NAMALWA (cell line): ENCODE measurements around the gene ARHGAP42.

Experiments
- DNase-seq: peaks from one replicate; pipeline ENCODE4 v3.0.0-alpha.2; 2015; ENCODE audit warnings: low spot score

ARHGAP42 gene

GRCh38 chr11:100832829-100833228 lies 145.7 kb downstream of the ARHGAP42 start:
- DNase-seq: no peak

- no peak for DNase-seq
Measured at GRCh38 chr11:100833276-100833675, 146.2 kb downstream of the ARHGAP42 start.

- no peak for DNase-seq
Measured at GRCh38 chr11:100835854-100836253, 148.8 kb downstream of the ARHGAP42 start.

GRCh38 chr11:100837311-100837710 lies 150.2 kb downstream of the ARHGAP42 start:
- DNase-seq: no peak

GRCh38 chr11:100841711-100842407 lies 154.8 kb downstream of the ARHGAP42 start:
- no peak for DNase-seq

GRCh38 chr11:100847696-100848216 lies 160.7 kb downstream of the ARHGAP42 start:
- no peak for DNase-seq

GRCh38 chr11:100849009-100849900 lies 162.2 kb downstream of the ARHGAP42 start:
- no peak for DNase-seq

GRCh38 chr11:100849901-100850235 lies 162.8 kb downstream of the ARHGAP42 start:
- no peak for DNase-seq

GRCh38 chr11:100851147-100851546 lies 164.1 kb downstream of the ARHGAP42 start:
- no peak for DNase-seq

- no peak for DNase-seq
Measured at GRCh38 chr11:100851584-100852152, 164.6 kb downstream of the ARHGAP42 start.

GRCh38 chr11:100855466-100856067 lies 168.5 kb downstream of the ARHGAP42 start:
- peak; percentile 71 for DNase-seq

- no peak for DNase-seq
Measured at GRCh38 chr11:100857236-100858005, 170.3 kb downstream of the ARHGAP42 start.

- no peak for DNase-seq
Measured at GRCh38 chr11:100860318-100861155, 173.4 kb downstream of the ARHGAP42 start.

- no peak for DNase-seq
Measured at GRCh38 chr11:100861212-100861611, 174.1 kb downstream of the ARHGAP42 start.

- peak; percentile 12 for DNase-seq
Measured at GRCh38 chr11:100863080-100863581, 176.0 kb downstream of the ARHGAP42 start.

GRCh38 chr11:100865443-100866065 lies 178.5 kb downstream of the ARHGAP42 start:
- no peak for DNase-seq

GRCh38 chr11:100866453-100866852 lies 179.4 kb downstream of the ARHGAP42 start:
- peak; percentile 37 for DNase-seq

GRCh38 chr11:100867606-100868005 lies 180.5 kb downstream of the ARHGAP42 start:
- DNase-seq: no peak

- no peak for DNase-seq
Measured at GRCh38 chr11:100869328-100869727, 182.2 kb downstream of the ARHGAP42 start.

GRCh38 chr11:100870138-100870537 lies 183.1 kb downstream of the ARHGAP42 start:
- DNase-seq: no peak
